WTC11 (cell line): Measurements from ENCODE around the gene KIAA1210. TPM values are rescaled to one million over a fixed set of nuclear protein-coding genes. Genes with fewer than 3 reads are reported as not detected.

ENCODE experiments used
- ATAC-seq: fragments of 200-7000 bp; cut with Tn5 transposase; 2 replicates; pipeline ENCODE4 v1.10.0; 2021; ENCODE audit warnings: mild to moderate bottlenecking, moderate library complexity
- CTCF ChIA-PET: fragments of 300-600 bp; sonication (Branson Sonifier 250); formaldehyde crosslinking; loops from one replicate; lab custom pipeline; 2021; ENCODE audit warnings: antibody characterized with exemption; lab: Charles Lee
- POLR2A ChIA-PET: fragments of 350-600 bp; sonication (Branson Sonifier 250); formaldehyde crosslinking; loops from one replicate; lab custom pipeline; 2021; ENCODE audit warnings: antibody characterized with exemption; lab: Charles Lee
- DNase-seq: peaks from one replicate; pipeline ENCODE4 v3.0.0; 2021; ENCODE audit warnings: low spot score
- H3K27ac Mint-ChIP-seq: 2 replicates; pipeline ENCODE4 v1.8.0; 2021; ENCODE audit warnings: mixed read lengths
- H3K27me3 Mint-ChIP-seq: 2 replicates; pipeline ENCODE4 v1.8.0; 2021; ENCODE audit warnings: low read depth, mild to moderate bottlenecking, moderate library complexity, mixed read lengths
- H3K36me3 Mint-ChIP-seq: 2 replicates; pipeline ENCODE4 v1.8.0; 2021; ENCODE audit warnings: mixed read lengths
- H3K4me1 Mint-ChIP-seq: 2 replicates; pipeline ENCODE4 v1.8.0; 2022; ENCODE audit warnings: mixed read lengths
- H3K4me3 Mint-ChIP-seq: 2 replicates; pipeline ENCODE4 v1.8.0; 2021; ENCODE audit warnings: mild to moderate bottlenecking, moderate library complexity, mixed read lengths
- H3K9me3 Mint-ChIP-seq: 2 replicates; pipeline ENCODE4 v1.8.0; 2021; ENCODE audit warnings: mixed read lengths
- AFF4 ChIP-seq: sonication (generic); formaldehyde crosslinking; IDR thresholded peaks from 2 replicates; pipeline ENCODE4 v1.8.1; 2023; ENCODE audit warnings: mild to moderate bottlenecking, missing genetic modification reagents, borderline replicate concordance
- CBFB ChIP-seq: sonication (generic); formaldehyde crosslinking; IDR thresholded peaks from 2 replicates; pipeline ENCODE4 v1.8.1; 2022; ENCODE audit warnings: mild to moderate bottlenecking, low read depth, missing genetic modification reagents
- E2F1 ChIP-seq: sonication (generic); formaldehyde crosslinking; IDR thresholded peaks from 2 replicates; pipeline ENCODE4 v1.8.0; 2022; ENCODE audit warnings: mild to moderate bottlenecking, missing genetic modification reagents
- ETV6 ChIP-seq: sonication (generic); formaldehyde crosslinking; IDR thresholded peaks from 2 replicates; pipeline ENCODE4 v1.8.1; 2022; ENCODE audit warnings: mild to moderate bottlenecking, missing genetic modification reagents
- FOXK1 ChIP-seq: sonication (generic); formaldehyde crosslinking; IDR thresholded peaks from 2 replicates; pipeline ENCODE4 v1.8.0; 2022; ENCODE audit warnings: mild to moderate bottlenecking, moderate library complexity, missing genetic modification reagents
- GABPB1 ChIP-seq: sonication (generic); formaldehyde crosslinking; IDR thresholded peaks from 2 replicates; pipeline ENCODE4 v1.8.1; 2023; ENCODE audit warnings: mild to moderate bottlenecking, missing genetic modification reagents
- HMGA2 ChIP-seq: fragments of 250-450 bp; sonication (Bioruptor Pico); IDR thresholded peaks from 2 replicates; pipeline ENCODE4 v1.4.0; 2021; ENCODE audit warnings: mild to moderate bottlenecking, moderate library complexity
- IRF2 ChIP-seq: sonication (generic); formaldehyde crosslinking; IDR thresholded peaks from 2 replicates; pipeline ENCODE4 v1.8.0; 2022; ENCODE audit warnings: low read depth, missing genetic modification reagents, borderline replicate concordance
- JUN ChIP-seq: sonication (generic); formaldehyde crosslinking; IDR thresholded peaks from 2 replicates; pipeline ENCODE4 v1.8.0; 2023; ENCODE audit warnings: mild to moderate bottlenecking, missing genetic modification reagents
- MXD4 ChIP-seq: fragments of 250-450 bp; sonication (Bioruptor Pico); IDR thresholded peaks from 2 replicates; pipeline ENCODE4 v1.8.0; 2021; ENCODE audit warnings: mild to moderate bottlenecking, moderate library complexity, borderline replicate concordance
- MYBL2 ChIP-seq: sonication (generic); formaldehyde crosslinking; IDR thresholded peaks from 2 replicates; pipeline ENCODE4 v1.8.1; 2023; ENCODE audit warnings: mild to moderate bottlenecking, moderate library complexity, missing genetic modification reagents
- NFE2L1 ChIP-seq: sonication (generic); formaldehyde crosslinking; IDR thresholded peaks from 2 replicates; pipeline ENCODE4 v1.8.1; 2023; ENCODE audit warnings: missing genetic modification reagents
- TEAD1 ChIP-seq: sonication (generic); formaldehyde crosslinking; IDR thresholded peaks from 2 replicates; pipeline ENCODE4 v1.8.0; 2022; ENCODE audit warnings: mild to moderate bottlenecking, missing genetic modification reagents
- ZBTB21 ChIP-seq: sonication (generic); formaldehyde crosslinking; IDR thresholded peaks from 2 replicates; pipeline ENCODE4 v1.8.1; 2023; ENCODE audit warnings: mild to moderate bottlenecking, missing genetic modification reagents, borderline replicate concordance
- ZNF232 ChIP-seq: sonication (generic); formaldehyde crosslinking; IDR thresholded peaks from 2 replicates; pipeline ENCODE4 v1.8.0; 2022; ENCODE audit warnings: mild to moderate bottlenecking, missing genetic modification reagents
- ZNF317 ChIP-seq: sonication (generic); formaldehyde crosslinking; IDR thresholded peaks from 2 replicates; pipeline ENCODE4 v1.8.1; 2023; ENCODE audit warnings: low read depth, mild to moderate bottlenecking, moderate library complexity, missing genetic modification reagents, borderline replicate concordance
- ZNF396 ChIP-seq: fragments of 250-450 bp; sonication (Bioruptor Pico); IDR thresholded peaks from 2 replicates; pipeline ENCODE4 v1.8.0; 2021; ENCODE audit warnings: mild to moderate bottlenecking, moderate library complexity, borderline replicate concordance
- ZNF425 ChIP-seq: fragments of 250-450 bp; sonication (Bioruptor Pico); conservative IDR thresholded peaks from 2 replicates; pipeline ENCODE4 v1.9.0; 2021; ENCODE audit warnings: mild to moderate bottlenecking
- ZNF671 ChIP-seq: fragments of 250-450 bp; sonication (Bioruptor Pico); IDR thresholded peaks from 2 replicates; pipeline ENCODE4 v1.8.0; 2021; ENCODE audit warnings: mild to moderate bottlenecking
- total RNA-seq: library from RNA; stranded (reverse); gene quantifications from 3 replicates; pipeline ENCODE4 v1.2.3, GENCODE V29; 2021
- TF ChIP-seq, protein P1 (sequence below): sonication (generic); formaldehyde crosslinking; IDR thresholded peaks from 2 replicates; pipeline ENCODE4 v1.8.0; 2023; ENCODE audit warnings: mild to moderate bottlenecking, missing genetic modification reagents
- TF ChIP-seq, protein P2 (sequence below): sonication (generic); formaldehyde crosslinking; IDR thresholded peaks from 2 replicates; pipeline ENCODE4 v1.8.1; 2023; ENCODE audit warnings: mild to moderate bottlenecking, missing genetic modification reagents, moderate library complexity

The KIAA1210 gene
- total RNA-seq, 1 experiment from 2014 or later: not detected

DNA sequence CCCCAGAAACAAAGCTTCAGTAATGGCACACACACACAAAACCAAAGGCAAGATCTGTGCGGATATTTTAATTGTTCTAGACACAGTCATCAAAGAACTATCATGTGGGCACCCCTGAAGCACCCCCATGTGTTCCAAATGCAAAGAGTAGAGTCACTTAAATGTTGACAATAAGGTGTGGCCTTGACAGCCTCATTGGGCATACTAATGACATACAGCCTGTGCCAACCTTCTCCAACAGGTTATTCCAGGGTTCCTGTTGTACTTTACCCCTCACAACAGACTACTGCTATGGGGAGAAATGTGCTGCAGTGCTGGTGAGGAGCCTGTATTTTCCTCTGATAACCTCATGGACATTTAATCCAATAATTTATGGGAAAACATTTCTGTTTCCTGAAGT is 84.6 kb downstream of the KIAA1210 start:
- no peak for DNase-seq
- Mint-ChIP-seq H3K27ac (no peak overlapping the region), H3K4me1 (peaks cover 4% of the 10 kb centered on the region; the same call in 1 of the 2 replicates), H3K36me3 (no peaks in the 10 kb centered on the region), H3K27me3 (no peaks in the 10 kb centered on the region; the same call in 1 of the 2 replicates), H3K9me3 (no peaks in the 10 kb centered on the region), H3K4me3 (no peak overlapping the region)
- ChIA-PET CTCF (no interaction called here), POLR2A (no interaction called here)
- TF ChIP-seq IRF2 (CRISPR knock-in tag): no peak
- TF ChIP-seq MYBL2 (CRISPR knock-in tag): no peak
- TF ChIP-seq, protein P1, sequence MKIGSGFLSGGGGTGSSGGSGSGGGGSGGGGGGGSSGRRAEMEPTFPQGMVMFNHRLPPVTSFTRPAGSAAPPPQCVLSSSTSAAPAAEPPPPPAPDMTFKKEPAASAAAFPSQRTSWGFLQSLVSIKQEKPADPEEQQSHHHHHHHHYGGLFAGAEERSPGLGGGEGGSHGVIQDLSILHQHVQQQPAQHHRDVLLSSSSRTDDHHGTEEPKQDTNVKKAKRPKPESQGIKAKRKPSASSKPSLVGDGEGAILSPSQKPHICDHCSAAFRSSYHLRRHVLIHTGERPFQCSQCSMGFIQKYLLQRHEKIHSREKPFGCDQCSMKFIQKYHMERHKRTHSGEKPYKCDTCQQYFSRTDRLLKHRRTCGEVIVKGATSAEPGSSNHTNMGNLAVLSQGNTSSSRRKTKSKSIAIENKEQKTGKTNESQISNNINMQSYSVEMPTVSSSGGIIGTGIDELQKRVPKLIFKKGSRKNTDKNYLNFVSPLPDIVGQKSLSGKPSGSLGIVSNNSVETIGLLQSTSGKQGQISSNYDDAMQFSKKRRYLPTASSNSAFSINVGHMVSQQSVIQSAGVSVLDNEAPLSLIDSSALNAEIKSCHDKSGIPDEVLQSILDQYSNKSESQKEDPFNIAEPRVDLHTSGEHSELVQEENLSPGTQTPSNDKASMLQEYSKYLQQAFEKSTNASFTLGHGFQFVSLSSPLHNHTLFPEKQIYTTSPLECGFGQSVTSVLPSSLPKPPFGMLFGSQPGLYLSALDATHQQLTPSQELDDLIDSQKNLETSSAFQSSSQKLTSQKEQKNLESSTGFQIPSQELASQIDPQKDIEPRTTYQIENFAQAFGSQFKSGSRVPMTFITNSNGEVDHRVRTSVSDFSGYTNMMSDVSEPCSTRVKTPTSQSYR (CRISPR knock-in tag): no peak
- TF ChIP-seq, protein P2, sequence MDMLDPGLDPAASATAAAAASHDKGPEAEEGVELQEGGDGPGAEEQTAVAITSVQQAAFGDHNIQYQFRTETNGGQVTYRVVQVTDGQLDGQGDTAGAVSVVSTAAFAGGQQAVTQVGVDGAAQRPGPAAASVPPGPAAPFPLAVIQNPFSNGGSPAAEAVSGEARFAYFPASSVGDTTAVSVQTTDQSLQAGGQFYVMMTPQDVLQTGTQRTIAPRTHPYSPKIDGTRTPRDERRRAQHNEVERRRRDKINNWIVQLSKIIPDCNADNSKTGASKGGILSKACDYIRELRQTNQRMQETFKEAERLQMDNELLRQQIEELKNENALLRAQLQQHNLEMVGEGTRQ (CRISPR knock-in tag): no peak
- TF ChIP-seq GABPB1 (CRISPR knock-in tag): no peak
- no peak for TF ChIP-seq FOXK1 (CRISPR knock-in tag)
- no peak for TF ChIP-seq ZBTB21 (CRISPR knock-in tag)
- TF ChIP-seq CBFB (CRISPR knock-in tag): no peak
- no peak for TF ChIP-seq MXD4
- ATAC-seq: no peak

DNA sequence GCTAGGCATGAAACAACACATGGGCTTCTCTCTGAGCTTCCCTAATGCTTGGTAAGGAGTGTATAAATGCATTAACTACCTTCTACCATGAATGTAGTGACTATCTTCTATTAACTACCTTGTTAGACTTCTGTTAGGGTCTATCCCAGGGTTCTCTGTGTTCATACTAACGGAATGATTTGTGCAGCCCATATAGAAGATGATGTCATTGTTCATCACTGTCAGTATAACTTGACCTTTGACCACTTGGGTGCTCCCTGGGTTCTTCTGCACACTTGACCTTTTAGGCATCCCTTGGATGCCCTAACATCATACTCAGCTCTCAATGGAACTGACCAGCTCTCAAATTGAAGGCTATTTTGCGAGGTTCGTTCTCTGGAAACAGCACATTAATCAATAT is 85.6 kb downstream of the KIAA1210 start:
- TF ChIP-seq ZNF425: no peak
- TF ChIP-seq E2F1 (CRISPR knock-in tag): no peak
- TF ChIP-seq JUN (CRISPR knock-in tag): no peak
- TF ChIP-seq ZNF671 (CRISPR knock-in tag): no peak
- Mint-ChIP-seq H3K27me3 (no peaks in the 10 kb centered on the region; the same call in 1 of the 2 replicates), H3K9me3 (no peaks in the 10 kb centered on the region), H3K27ac (no peak overlapping the region), H3K4me3 (no peak overlapping the region), H3K4me1 (peaks cover 4% of the 10 kb centered on the region; the same call in 1 of the 2 replicates), H3K36me3 (no peaks in the 10 kb centered on the region)
- DNase-seq (no peak), ATAC-seq (no peak)
- POLR2A ChIA-PET: no interaction called here
- CTCF ChIA-PET: interaction anchor here (1.1 kb wide), 1 partner anchor 203 kb away, joined by 3 read pairs; no protein-coding TSS in a partner anchor

DNA sequence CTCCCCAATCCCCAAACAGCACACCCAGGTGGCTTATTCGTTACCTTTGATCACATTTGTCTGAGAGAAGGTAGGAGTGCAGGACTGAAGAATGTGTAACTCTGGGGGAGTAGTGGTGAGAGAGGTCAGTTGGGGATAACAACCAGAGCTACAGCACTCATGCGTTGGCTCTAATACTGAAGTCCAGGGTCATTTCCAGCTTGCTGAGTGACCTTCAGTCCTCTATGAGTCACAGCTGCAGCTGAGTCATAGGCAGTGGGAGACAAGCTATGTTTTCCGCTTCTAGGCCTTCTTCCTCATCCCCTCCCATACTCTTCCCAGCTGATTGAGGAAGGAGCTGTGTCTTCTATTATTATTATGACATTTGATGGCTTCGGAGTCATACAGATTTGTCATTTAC is 86.4 kb downstream of the KIAA1210 start:
- H3K9me3 Mint-ChIP-seq: no peaks in the 10 kb centered on the region
- no peak for DNase-seq
- no peak for ATAC-seq
- POLR2A ChIA-PET: no interaction called here
- H3K4me1 Mint-ChIP-seq: peaks cover 4% of the 10 kb centered on the region; the same call in 1 of the 2 replicates
- no peak overlapping the region for H3K27ac Mint-ChIP-seq
- no peaks in the 10 kb centered on the region; the same call in 1 of the 2 replicates for H3K27me3 Mint-ChIP-seq
- H3K36me3 Mint-ChIP-seq: no peaks in the 10 kb centered on the region
- CTCF ChIA-PET: interaction anchor here (1.1 kb wide), 1 partner anchor 202 kb away, joined by 3 read pairs; no protein-coding TSS in a partner anchor
- H3K4me3 Mint-ChIP-seq: no peak overlapping the region
- no peak for TF ChIP-seq ZNF317
- TF ChIP-seq AFF4 (CRISPR knock-in tag): no peak
- no peak for TF ChIP-seq HMGA2
- TF ChIP-seq MXD4: no peak
- TF ChIP-seq NFE2L1 (CRISPR knock-in tag): no peak
- TF ChIP-seq ZNF396 (CRISPR knock-in tag): no peak
- no peak for TF ChIP-seq ETV6
- no peak for TF ChIP-seq MYBL2 (CRISPR knock-in tag)
- TF ChIP-seq ZNF232 (CRISPR knock-in tag): no peak
- TF ChIP-seq TEAD1 (CRISPR knock-in tag): no peak
